ENCODE data around the gene PARVG.
"Not testable (repeated sequence)": the region's sequence is repeated elsewhere in the genome, so short reads cannot be mapped to it uniquely, and the experiment has no call there.

The PARVG gene

GRCh38 chr22:44225812-44226211 lies 45.1 kb downstream of the PARVG start:
- Histone ChIP-seq H2AFZ (ENCODE audit: low read depth, low read length) (no peak overlapping the region), H4K20me1 (ENCODE audit: insufficient read depth, low read length) (no peaks in the 10 kb centered on the region), H3K9ac (ENCODE audit: low read depth, low read length) (no peak overlapping the region), H3K36me3 (ENCODE audit: insufficient read depth, low read length) (no peaks in the 10 kb centered on the region), H3K9me3 (ENCODE audit: insufficient read depth, low read length, severe bottlenecking) (peaks cover 5% of the 10 kb centered on the region), H3K27ac (ENCODE audit: low read length) (no peak overlapping the region), H3K79me2 (ENCODE audit: insufficient read depth, low read length) (no peaks in the 10 kb centered on the region), H3K27me3 (ENCODE audit: insufficient read depth, low read length, poor library complexity) (no peaks in the 10 kb centered on the region), H3K4me3 (ENCODE audit: low read depth in 1 of 2, low read length in 2 of 2) (no peak overlapping the region), H3K4me1 (ENCODE audit: insufficient read depth, low read length) (no peaks in the 10 kb centered on the region), H3K4me2 (ENCODE audit: insufficient read depth, low read length) (no peak overlapping the region)
- no peak for TF ChIP-seq EZH2 (IDR thresholded peaks at IDR 0.05; ENCODE audit: borderline replicate concordance, low read depth, low read length, severe bottlenecking)
- no peak for TF ChIP-seq CTCF (IDR thresholded peaks at IDR 0.05; ENCODE audit: borderline replicate concordance, extremely low read depth, low read length, poor library complexity, severe bottlenecking)
- ATAC-seq (ENCODE audit: insufficient read depth, low read depth): no peak
- DNase-seq: no peak

GRCh38 chr22:44229331-44229730 lies 48.6 kb downstream of the PARVG start:
- peaks cover 5% of the 10 kb centered on the region for H3K9me3 ChIP-seq (ENCODE audit: insufficient read depth, low read length, severe bottlenecking)
- no peaks in the 10 kb centered on the region for H3K27me3 ChIP-seq (ENCODE audit: insufficient read depth, low read length, poor library complexity)
- ATAC-seq (ENCODE audit: insufficient read depth, low read depth) (no peak), DNase-seq (no peak)
- TF ChIP-seq CTCF (IDR thresholded peaks at IDR 0.05; ENCODE audit: borderline replicate concordance, extremely low read depth, low read length, poor library complexity, severe bottlenecking) (no peak), EZH2 (IDR thresholded peaks at IDR 0.05; ENCODE audit: borderline replicate concordance, low read depth, low read length, severe bottlenecking) (no peak)
- H2AFZ ChIP-seq (ENCODE audit: low read depth, low read length): no peak overlapping the region
- H3K27ac ChIP-seq (ENCODE audit: low read length): no peak overlapping the region
- no peak overlapping the region for H3K4me3 ChIP-seq (ENCODE audit: low read depth in 1 of 2, low read length in 2 of 2)
- no peaks in the 10 kb centered on the region for H3K4me1 ChIP-seq (ENCODE audit: insufficient read depth, low read length)
- no peaks in the 10 kb centered on the region for H4K20me1 ChIP-seq (ENCODE audit: insufficient read depth, low read length)
- H3K9ac ChIP-seq (ENCODE audit: low read depth, low read length): no peak overlapping the region
- no peaks in the 10 kb centered on the region for H3K79me2 ChIP-seq (ENCODE audit: insufficient read depth, low read length)
- H3K4me2 ChIP-seq (ENCODE audit: insufficient read depth, low read length): no peak overlapping the region
- no peaks in the 10 kb centered on the region for H3K36me3 ChIP-seq (ENCODE audit: insufficient read depth, low read length)

GRCh38 chr22:44229809-44230208 lies 49.1 kb downstream of the PARVG start:
- Histone ChIP-seq H3K4me2 (ENCODE audit: insufficient read depth, low read length) (no peak overlapping the region), H3K27me3 (ENCODE audit: insufficient read depth, low read length, poor library complexity) (no peaks in the 10 kb centered on the region), H3K79me2 (ENCODE audit: insufficient read depth, low read length) (no peaks in the 10 kb centered on the region), H3K9ac (ENCODE audit: low read depth, low read length) (no peak overlapping the region), H3K9me3 (ENCODE audit: insufficient read depth, low read length, severe bottlenecking) (peaks cover 5% of the 10 kb centered on the region), H3K27ac (ENCODE audit: low read length) (no peak overlapping the region), H4K20me1 (ENCODE audit: insufficient read depth, low read length) (no peaks in the 10 kb centered on the region), H3K36me3 (ENCODE audit: insufficient read depth, low read length) (no peaks in the 10 kb centered on the region), H2AFZ (ENCODE audit: low read depth, low read length) (no peak overlapping the region), H3K4me1 (ENCODE audit: insufficient read depth, low read length) (no peaks in the 10 kb centered on the region), H3K4me3 (ENCODE audit: low read depth in 1 of 2, low read length in 2 of 2) (no peak overlapping the region)
- ATAC-seq (ENCODE audit: insufficient read depth, low read depth) (no peak), DNase-seq (no peak)
- TF ChIP-seq EZH2 (IDR thresholded peaks at IDR 0.05; ENCODE audit: borderline replicate concordance, low read depth, low read length, severe bottlenecking) (no peak), CTCF (IDR thresholded peaks at IDR 0.05; ENCODE audit: borderline replicate concordance, extremely low read depth, low read length, poor library complexity, severe bottlenecking) (no peak)

GRCh38 chr22:44231233-44231632 lies 50.5 kb downstream of the PARVG start:
- H3K4me2 ChIP-seq (ENCODE audit: insufficient read depth, low read length): no peak overlapping the region
- ATAC-seq (ENCODE audit: insufficient read depth, low read depth) (no peak), DNase-seq (no peak)
- no peak overlapping the region for H3K27ac ChIP-seq (ENCODE audit: low read length)
- TF ChIP-seq EZH2 (IDR thresholded peaks at IDR 0.05; ENCODE audit: borderline replicate concordance, low read depth, low read length, severe bottlenecking) (no peak), CTCF (IDR thresholded peaks at IDR 0.05; ENCODE audit: borderline replicate concordance, extremely low read depth, low read length, poor library complexity, severe bottlenecking) (no peak)
- 0 out of 2 replicates have a peak overlapping the region, but pooled peaks have one; percentile 1 for H2AFZ ChIP-seq (ENCODE audit: low read depth, low read length)
- no peak overlapping the region for H3K9ac ChIP-seq (ENCODE audit: low read depth, low read length)
- no peaks in the 10 kb centered on the region for H3K4me1 ChIP-seq (ENCODE audit: insufficient read depth, low read length)
- no peaks in the 10 kb centered on the region for H3K79me2 ChIP-seq (ENCODE audit: insufficient read depth, low read length)
- H4K20me1 ChIP-seq (ENCODE audit: insufficient read depth, low read length): no peaks in the 10 kb centered on the region
- H3K4me3 ChIP-seq (ENCODE audit: low read depth in 1 of 2, low read length in 2 of 2): no peak overlapping the region
- peaks cover 5% of the 10 kb centered on the region for H3K9me3 ChIP-seq (ENCODE audit: insufficient read depth, low read length, severe bottlenecking)
- H3K27me3 ChIP-seq (ENCODE audit: insufficient read depth, low read length, poor library complexity): no peaks in the 10 kb centered on the region
- no peaks in the 10 kb centered on the region for H3K36me3 ChIP-seq (ENCODE audit: insufficient read depth, low read length)

GRCh38 chr22:44234372-44234771 lies 53.6 kb downstream of the PARVG start:
- H3K4me2 ChIP-seq (ENCODE audit: insufficient read depth, low read length); H4K20me1 ChIP-seq (ENCODE audit: insufficient read depth, low read length); H3K9me3 ChIP-seq (ENCODE audit: insufficient read depth, low read length, severe bottlenecking); H3K4me1 ChIP-seq (ENCODE audit: insufficient read depth, low read length); H3K27me3 ChIP-seq (ENCODE audit: insufficient read depth, low read length, poor library complexity); H3K36me3 ChIP-seq (ENCODE audit: insufficient read depth, low read length); H2AFZ ChIP-seq (ENCODE audit: low read depth, low read length); DNase-seq; H3K27ac ChIP-seq (ENCODE audit: low read length); H3K9ac ChIP-seq (ENCODE audit: low read depth, low read length); H3K4me3 ChIP-seq (ENCODE audit: low read depth in 1 of 2, low read length in 2 of 2); H3K79me2 ChIP-seq (ENCODE audit: insufficient read depth, low read length); ATAC-seq (ENCODE audit: insufficient read depth, low read depth): not testable (repeated sequence)

All from DND-41 (cell line).